HPDE6-E6E7 (cell line): ENCODE data around the gene MRPL48.
"Not testable (repeated sequence)": the region's sequence is repeated elsewhere in the genome, so short reads cannot be mapped to it uniquely, and the experiment has no call there.

ENCODE experiments used
- DNase-seq: peaks from one replicate; pipeline ENCODE4 v3.0.0; 2011; ENCODE audit warnings: missing footprints; ENCODE audit errors: extremely low spot score

Gene MRPL48

GRCh38 chr11:73787643-73788558, at the start of gene MRPL48:
MRPL48 (plus strand) TSS chr11:73787874; CDS start chr11:73787972, 98 bp downstream.
- peak; percentile 94 for DNase-seq

GRCh38 chr11:73743045-73743444, 44.6 kb upstream of the MRPL48 start:
- no peak for DNase-seq

- DNase-seq = no peak
Measured at GRCh38 chr11:73746701-73747100, 41.0 kb upstream of the MRPL48 start.

GRCh38 chr11:73747762-73748161, 39.9 kb upstream of the MRPL48 start:
- DNase-seq = no peak

GRCh38 chr11:73748300-73748699, 39.4 kb upstream of the MRPL48 start:
- DNase-seq = no peak

GRCh38 chr11:73749118-73749517, 38.6 kb upstream of the MRPL48 start:
- DNase-seq = no peak

- no peak for DNase-seq
Measured at GRCh38 chr11:73750228-73750627, 37.4 kb upstream of the MRPL48 start.

GRCh38 chr11:73750862-73751261, 36.8 kb upstream of the MRPL48 start:
- DNase-seq = not testable (repeated sequence)

- no peak for DNase-seq
Measured at GRCh38 chr11:73752216-73752867, 35.3 kb upstream of the MRPL48 start.

GRCh38 chr11:73752903-73753302, 34.8 kb upstream of the MRPL48 start:
- no peak for DNase-seq

GRCh38 chr11:73753938-73754337, 33.7 kb upstream of the MRPL48 start:
- DNase-seq = no peak

GRCh38 chr11:73755670-73756069, 32.0 kb upstream of the MRPL48 start:
- DNase-seq = no peak

- peak; percentile 39 for DNase-seq
Measured at GRCh38 chr11:73757598-73757997, 30.1 kb upstream of the MRPL48 start.

GRCh38 chr11:73758451-73758850, 29.2 kb upstream of the MRPL48 start:
- DNase-seq = no peak

- no peak for DNase-seq
Measured at GRCh38 chr11:73759610-73760134, 28.0 kb upstream of the MRPL48 start.

GRCh38 chr11:73760135-73760678, 27.5 kb upstream of the MRPL48 start:
- DNase-seq = peak; percentile 13

- DNase-seq = peak; percentile 90
Measured at GRCh38 chr11:73760679-73761402, 26.8 kb upstream of the MRPL48 start, which contains the start of gene RAB6A. RAB6A (minus strand) TSS chr11:73761074; CDS start chr11:73760635, 439 bp downstream.

- peak; percentile 11 for DNase-seq
Measured at GRCh38 chr11:73761403-73761945, 26.2 kb upstream of the MRPL48 start.

- no peak for DNase-seq
Measured at GRCh38 chr11:73762732-73763131, 24.9 kb upstream of the MRPL48 start.

- no peak for DNase-seq
Measured at GRCh38 chr11:73766763-73767162, 20.9 kb upstream of the MRPL48 start.

- DNase-seq = not testable (repeated sequence)
Measured at GRCh38 chr11:73770811-73771210, 16.9 kb upstream of the MRPL48 start.
